GM19372 (cell line): ENCODE data around the gene RAI2.
"Not testable (repeated sequence)": the region's sequence is repeated elsewhere in the genome, so short reads cannot be mapped to it uniquely, and the experiment has no call there.

Source experiments
- ATAC-seq: cut with Tn5 transposase; IDR thresholded peaks from one replicate; pipeline ENCODE4 v1.9.1; 2021; ENCODE audit warnings: mild to moderate bottlenecking, low read depth, moderate library complexity; ENCODE audit not compliant: unreplicated experiment

The RAI2 gene

GRCh38 chrX:17788439-17788838 is 72.7 kb downstream of the RAI2 start:
- ATAC-seq, result no peak

- no peak for ATAC-seq
These were observed 73.5 kb downstream of the RAI2 start for GRCh38 chrX:17787557-17787956.

GRCh38 chrX:17786554-17787347 is 74.3 kb downstream of the RAI2 start:
- not testable (repeated sequence) for ATAC-seq

GRCh38 chrX:17779434-17779833 is 81.7 kb downstream of the RAI2 start:
- no peak for ATAC-seq

GRCh38 chrX:17778997-17779396 is 82.1 kb downstream of the RAI2 start:
- ATAC-seq, result no peak

- ATAC-seq, result no peak
These were observed 87.0 kb downstream of the RAI2 start for GRCh38 chrX:17774053-17774452.

GRCh38 chrX:17773221-17773876 is 87.7 kb downstream of the RAI2 start:
- ATAC-seq, result no peak

GRCh38 chrX:17769701-17770269 is 91.3 kb downstream of the RAI2 start:
- no peak for ATAC-seq

GRCh38 chrX:17768997-17769396 is 92.1 kb downstream of the RAI2 start:
- no peak for ATAC-seq

- no peak for ATAC-seq
These were observed 93.4 kb downstream of the RAI2 start for GRCh38 chrX:17767734-17768133.

GRCh38 chrX:17759990-17760389 is 101.1 kb downstream of the RAI2 start:
- ATAC-seq, result no peak

GRCh38 chrX:17758382-17758781 is 102.7 kb downstream of the RAI2 start:
- peak; percentile 92 for ATAC-seq

GRCh38 chrX:17750436-17750835 is 110.7 kb downstream of the RAI2 start:
- ATAC-seq, result no peak
